ENCODE data around the gene PLD1.

The PLD1 gene

DNA sequence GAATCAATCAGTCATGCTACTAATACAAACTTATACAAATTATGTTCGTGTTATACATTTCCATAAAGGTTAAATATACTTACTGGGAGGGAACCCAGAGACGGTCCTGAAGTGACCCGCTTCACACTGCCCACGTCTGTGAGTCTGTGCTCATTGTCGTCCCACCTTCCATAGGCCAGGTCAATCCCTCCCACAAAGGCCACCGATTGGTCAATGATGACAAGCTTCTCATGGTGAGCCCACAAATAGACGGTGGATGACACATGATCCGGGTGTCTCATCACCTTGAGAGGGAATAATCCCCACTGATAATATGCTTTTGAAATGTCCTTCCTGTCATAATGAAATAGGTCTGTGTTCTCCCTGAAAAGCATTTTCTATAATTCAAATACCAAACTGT is 121.7 kb downstream of the PLD1 start:
- no peak for DNase-seq

DNA sequence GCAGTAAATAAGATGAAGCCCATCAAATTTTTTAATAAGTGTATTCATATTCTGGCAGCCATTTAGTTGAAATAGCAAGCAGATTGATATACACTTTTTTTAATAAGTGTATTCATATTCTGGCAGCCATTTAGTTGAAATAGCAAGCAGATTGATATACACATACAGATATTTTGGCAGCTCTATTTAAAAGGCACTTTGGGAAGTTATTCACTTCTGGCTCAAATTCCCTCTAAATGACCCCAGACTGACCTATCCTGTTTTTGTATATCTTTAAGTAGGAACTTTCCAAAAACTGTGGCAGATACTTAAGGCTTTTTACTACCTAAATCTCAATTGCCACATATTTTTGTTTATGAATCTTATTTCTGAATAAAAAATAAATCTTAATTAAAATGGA is 122.3 kb downstream of the PLD1 start:
- DNase-seq = no peak

- DNase-seq = no peak
Observed at GRCh38 chr3:171687581-171687980, 122.7 kb downstream of the PLD1 start.

GRCh38 chr3:171687064-171687463 is 123.2 kb downstream of the PLD1 start:
- DNase-seq = no peak

DNA sequence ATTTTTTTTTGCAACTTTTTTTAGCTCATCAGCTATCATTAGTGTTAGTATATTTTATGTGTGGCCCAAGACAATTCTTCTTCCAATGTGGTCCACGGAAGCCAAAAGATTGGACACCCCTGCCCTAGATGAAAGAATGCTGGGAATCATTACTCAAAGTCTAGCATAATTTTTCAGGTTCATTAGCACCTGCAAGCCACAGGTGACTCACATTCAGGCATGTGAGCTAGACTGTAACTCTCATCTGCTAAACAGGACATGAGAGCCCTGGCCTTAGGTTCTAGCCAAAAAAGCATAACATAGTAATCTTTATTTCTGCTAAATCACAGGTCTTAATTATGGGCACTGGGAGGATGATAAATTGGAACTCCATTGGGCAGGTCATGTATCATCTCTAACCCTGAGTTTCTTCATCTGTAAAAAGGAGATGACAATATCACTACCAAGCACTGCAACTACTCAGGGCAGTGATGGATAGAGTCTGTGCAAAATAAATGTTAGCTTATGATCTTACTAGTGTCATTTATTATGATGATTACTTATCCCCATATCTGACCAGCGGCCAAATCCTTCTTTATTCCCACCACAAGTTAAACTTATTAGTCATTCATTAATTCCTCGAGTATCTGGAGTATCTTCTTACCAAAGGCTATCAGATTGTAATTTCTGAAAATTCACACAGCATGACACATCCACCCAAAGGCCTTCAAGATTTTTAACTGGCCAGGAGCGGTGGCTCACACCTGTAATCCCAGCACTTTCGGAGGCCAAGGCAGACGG is 125.0 kb downstream of the PLD1 start:
- no peak for DNase-seq

GRCh38 chr3:171684221-171684620 is 126.1 kb downstream of the PLD1 start:
- DNase-seq = no peak

GRCh38 chr3:171682743-171683142 is 127.5 kb downstream of the PLD1 start:
- no peak for DNase-seq

GRCh38 chr3:171680726-171681411 is 129.4 kb downstream of the PLD1 start:
- no peak for DNase-seq

DNA sequence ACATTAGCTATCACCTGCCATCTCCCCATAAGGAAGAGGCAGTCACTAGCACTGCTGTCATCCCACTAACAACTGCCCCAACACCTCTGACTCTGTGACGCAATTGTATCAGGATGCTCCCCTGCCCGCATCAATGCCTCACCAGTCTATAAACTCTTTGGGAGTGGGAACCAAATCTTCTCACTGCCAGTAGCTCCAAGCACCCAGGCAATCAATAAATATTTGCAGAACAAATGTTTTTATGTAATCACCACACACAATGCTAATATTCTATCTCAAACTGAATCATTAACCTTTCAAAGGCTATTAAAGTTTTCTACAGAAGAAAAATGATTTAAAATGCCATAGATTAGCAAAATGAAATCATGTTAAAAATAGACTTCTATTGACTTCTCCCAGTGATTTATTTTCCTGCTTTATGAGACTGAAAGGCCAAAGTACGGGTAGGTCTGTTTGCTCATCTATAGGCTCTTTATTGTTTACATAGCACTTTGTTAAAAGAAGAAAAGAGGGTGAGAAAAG is 131.3 kb downstream of the PLD1 start:
- DNase-seq = no peak

GRCh38 chr3:171677706-171678105 is 132.6 kb downstream of the PLD1 start:
- no peak for DNase-seq

- DNase-seq = no peak
Observed at GRCh38 chr3:171676601-171677175, 133.6 kb downstream of the PLD1 start.

- no peak for DNase-seq
Observed at GRCh38 chr3:171673951-171674350, 136.3 kb downstream of the PLD1 start.

GRCh38 chr3:171672538-171672937 is 137.7 kb downstream of the PLD1 start:
- DNase-seq = no peak

- no peak for DNase-seq
Observed at GRCh38 chr3:171672124-171672523, 138.2 kb downstream of the PLD1 start.

DNA sequence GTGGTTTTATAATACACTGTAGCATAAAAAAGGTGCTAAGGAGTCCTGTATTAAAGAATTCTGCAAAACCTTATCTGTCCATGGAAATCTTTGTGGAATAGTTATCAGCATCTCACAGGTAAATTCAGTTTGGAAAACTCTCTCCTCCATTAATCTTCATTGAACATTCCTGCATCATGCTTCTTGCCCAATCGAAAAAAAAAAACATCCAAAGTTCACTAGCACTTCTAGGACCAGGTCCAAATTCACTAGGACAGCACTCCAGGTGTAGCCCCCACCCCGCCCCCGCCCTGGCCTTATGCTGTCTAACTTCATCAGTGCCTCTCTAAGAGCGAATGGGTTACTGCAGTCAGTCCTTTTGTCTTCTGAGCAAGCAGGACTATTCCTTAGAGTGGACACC is 138.6 kb downstream of the PLD1 start:
- DNase-seq = no peak

DNA sequence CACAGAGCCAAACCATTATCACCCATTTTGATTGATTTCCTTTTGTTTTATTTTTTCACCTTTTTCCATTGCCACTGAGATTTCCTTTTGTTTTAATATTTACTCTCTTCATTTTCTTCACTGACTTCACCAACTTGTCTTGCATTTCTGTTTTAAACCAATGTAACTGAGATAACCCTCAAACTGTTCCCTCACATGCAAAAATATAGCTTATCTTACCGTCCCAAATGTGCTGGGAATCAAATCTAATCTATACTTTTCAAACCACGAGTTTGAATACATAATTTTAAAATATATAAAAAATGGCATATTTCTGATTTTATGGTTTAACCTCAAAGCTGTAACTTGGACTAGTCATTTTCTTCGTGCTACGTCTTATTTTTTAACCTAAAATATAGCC is 143.8 kb downstream of the PLD1 start:
- no peak for DNase-seq

GRCh38 chr3:171663805-171664204 is 146.5 kb downstream of the PLD1 start:
- no peak for DNase-seq

GRCh38 chr3:171661484-171661883 is 148.8 kb downstream of the PLD1 start:
- DNase-seq = no peak

GRCh38 chr3:171660188-171660587 is 150.1 kb downstream of the PLD1 start:
- DNase-seq = no peak

DNA sequence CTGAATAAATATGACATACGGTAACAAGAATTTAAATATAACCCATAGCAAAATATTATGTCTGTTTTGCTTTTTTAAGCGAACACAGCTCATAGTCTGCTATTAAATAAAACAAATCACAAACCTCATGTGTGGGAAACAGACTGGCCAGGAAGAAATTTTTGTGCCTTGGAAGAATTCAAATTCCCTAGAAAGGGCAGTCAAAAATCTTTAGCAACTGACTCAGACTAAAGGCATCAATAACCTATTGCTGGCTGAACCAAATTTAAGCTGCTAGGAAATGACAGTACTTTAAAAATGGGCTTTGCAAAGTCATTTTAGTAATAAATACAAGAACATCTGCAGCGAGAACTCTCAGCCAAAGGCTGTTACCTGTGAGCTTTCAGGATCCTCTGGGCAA is 151.4 kb downstream of the PLD1 start:
- no peak for DNase-seq

GRCh38 chr3:171654809-171655208 is 155.5 kb downstream of the PLD1 start:
- peak; percentile 84 to 92 for DNase-seq

DNA sequence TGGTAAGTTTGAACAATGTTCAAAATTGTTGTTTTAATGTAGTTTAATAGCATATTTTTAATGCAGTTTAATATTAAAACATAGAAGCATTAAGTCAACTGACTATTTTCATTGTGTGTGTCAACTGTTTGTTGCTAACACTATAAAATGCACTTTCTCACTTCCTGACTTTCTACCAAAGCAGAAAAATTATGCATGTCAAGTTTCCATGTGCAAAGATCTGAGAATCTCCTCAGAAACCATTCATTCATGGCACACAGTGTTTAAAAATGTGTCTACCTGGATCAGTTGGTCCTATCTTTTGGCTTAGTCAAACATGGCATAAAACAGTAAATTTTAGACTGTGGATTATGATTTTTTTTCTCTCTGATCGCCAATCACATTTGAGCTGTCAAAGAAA is 156.0 kb downstream of the PLD1 start:
- DNase-seq = no peak

DNA sequence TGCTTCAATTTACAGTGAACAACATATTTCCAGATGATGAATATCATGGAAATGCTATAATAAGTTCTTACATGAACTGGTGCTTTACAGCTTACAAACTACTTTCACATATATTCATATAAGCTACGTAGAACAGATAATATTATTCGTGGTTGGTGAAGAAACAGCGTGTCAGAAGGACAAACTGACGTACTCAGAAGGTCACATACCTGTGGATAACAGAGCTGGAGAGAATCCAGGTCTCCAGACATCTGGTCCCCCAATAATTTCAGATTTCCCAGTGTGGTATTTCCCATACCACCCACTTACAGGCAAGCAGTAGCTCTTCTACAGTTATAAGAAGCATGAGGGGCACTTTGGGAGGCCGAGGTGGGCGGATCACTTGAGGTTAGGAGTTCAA is 156.6 kb downstream of the PLD1 start:
- DNase-seq = no peak

DNA sequence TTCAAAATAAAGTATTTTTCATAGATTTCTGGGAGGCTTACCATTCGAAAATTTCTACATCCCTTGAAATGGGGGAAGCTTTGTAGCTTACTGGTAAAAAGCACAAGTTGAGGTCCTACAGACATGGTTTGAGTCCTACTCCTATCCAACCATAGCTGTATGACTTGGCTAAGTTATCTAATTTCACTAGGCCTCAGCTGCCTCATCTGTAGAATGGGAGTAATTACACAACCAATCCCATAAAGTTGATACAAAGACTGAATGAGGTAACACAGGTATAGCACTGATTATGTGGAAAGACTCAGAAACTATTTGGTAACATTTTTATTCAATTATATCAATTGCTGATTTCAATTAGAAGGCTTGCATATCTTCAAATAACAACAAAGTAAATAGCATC is 157.4 kb downstream of the PLD1 start:
- DNase-seq = no peak
